Neural progenitor cell (in vitro differentiated cells): ENCODE data around the gene BIRC3.

ENCODE experiments used
- CTCF ChIP-seq: fragments of 200-600 bp; sonication (generic); IDR thresholded peaks from 2 replicates; pipeline ENCODE4 v1.5.1; 2017; ENCODE audit warnings: antibody characterized with exemption, mild to moderate bottlenecking
- EZH2 ChIP-seq: fragments of 200-600 bp; sonication (generic); IDR thresholded peaks from 2 replicates; pipeline ENCODE4 v1.6.1; 2017; ENCODE audit warnings: antibody characterized with exemption, mild to moderate bottlenecking, moderate library complexity
- EZH2phosphoT487 ChIP-seq: fragments of 200-600 bp; sonication (generic); IDR thresholded peaks from 2 replicates; pipeline ENCODE4 v1.6.1; 2017; ENCODE audit warnings: antibody characterized with exemption

- TF ChIP-seq CTCF (no peak), EZH2phosphoT487 (no peak), EZH2 (no peak)
Measured at GRCh38 chr11:102279641-102280170, 37.6 kb upstream of the BIRC3 start.
